Stimulated activated CD8-positive, alpha-beta memory T cell treated with anti-CD3 and anti-CD28 coated beads, Interleukin-4, amount 100 ng/mL, for 48 hours (primary cell): ENCODE results near the gene SFPQ.
"Not testable (repeated sequence)": the region's sequence is repeated elsewhere in the genome, so short reads cannot be mapped to it uniquely, and the experiment has no call there.

Experiments used
- DNase-seq: peaks from one replicate; pipeline ENCODE4 v3.0.0-alpha.2; 2020

The SFPQ gene

DNA sequence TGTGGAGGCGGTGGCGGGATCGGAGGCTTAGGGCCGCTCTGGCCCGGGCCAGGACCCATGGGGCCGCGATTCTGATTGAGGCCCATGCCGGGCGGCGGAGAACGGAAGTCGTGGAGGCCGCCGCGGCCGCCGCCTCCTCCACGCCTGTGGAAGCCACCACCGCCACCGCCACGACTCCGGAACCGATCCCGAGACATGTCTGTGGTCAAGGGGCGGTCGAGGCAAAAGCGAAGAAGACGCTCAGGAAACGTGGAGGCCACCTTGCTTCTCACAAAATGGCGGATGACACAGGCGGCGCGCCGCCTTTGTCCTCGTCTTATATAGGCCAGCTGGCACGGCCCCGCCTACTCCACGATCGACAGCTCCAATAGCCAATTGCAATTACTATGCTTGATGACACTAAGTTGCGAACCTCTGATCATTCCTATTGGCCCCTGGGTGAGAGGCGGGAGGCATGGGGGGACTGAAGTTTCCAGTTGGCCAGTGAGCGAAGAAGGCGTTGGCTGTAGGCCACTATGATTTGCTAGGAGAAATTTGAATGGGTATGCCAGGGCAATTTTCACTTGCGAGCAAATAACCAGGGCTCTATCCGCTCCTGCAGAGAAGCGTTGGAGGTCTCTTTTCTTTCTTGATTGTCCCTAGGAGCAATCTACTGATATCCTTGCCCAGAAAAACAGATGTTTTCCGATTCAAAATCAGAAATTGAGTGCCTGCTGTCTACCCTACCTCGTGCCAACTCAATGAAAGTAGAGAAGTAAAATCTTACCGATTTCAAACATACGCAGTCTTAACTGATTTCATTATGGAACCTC, at the start of gene SFPQ:
SFPQ (minus strand) TSS at position 293 of the 812 bp plus-strand sequence; CDS start at position 197, 96 bp downstream.
- DNase-seq: peak; percentile 99

- DNase-seq: not testable (repeated sequence)
Measured at GRCh38 chr1:35236772-35237171, 43.8 kb upstream of the SFPQ start.

DNA sequence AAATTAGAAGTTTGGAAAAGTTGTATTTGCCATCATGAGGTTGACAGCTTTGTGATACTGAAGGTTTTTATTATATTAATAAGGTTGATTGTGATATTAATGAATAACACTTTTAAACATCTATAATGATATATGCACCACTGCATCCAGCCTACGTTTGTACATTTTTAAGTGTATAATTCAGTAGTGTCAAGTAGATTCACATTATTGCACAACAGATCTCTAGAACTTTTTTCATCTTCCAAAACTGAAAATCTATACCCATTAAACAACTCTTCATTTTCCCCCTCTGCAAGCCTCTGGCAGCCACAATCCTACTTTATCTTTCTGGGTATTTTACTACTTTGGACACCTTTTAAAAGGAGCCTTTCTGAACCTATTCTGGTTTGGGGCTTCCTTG, 38.3 kb upstream of the SFPQ start:
- DNase-seq: no peak

DNA sequence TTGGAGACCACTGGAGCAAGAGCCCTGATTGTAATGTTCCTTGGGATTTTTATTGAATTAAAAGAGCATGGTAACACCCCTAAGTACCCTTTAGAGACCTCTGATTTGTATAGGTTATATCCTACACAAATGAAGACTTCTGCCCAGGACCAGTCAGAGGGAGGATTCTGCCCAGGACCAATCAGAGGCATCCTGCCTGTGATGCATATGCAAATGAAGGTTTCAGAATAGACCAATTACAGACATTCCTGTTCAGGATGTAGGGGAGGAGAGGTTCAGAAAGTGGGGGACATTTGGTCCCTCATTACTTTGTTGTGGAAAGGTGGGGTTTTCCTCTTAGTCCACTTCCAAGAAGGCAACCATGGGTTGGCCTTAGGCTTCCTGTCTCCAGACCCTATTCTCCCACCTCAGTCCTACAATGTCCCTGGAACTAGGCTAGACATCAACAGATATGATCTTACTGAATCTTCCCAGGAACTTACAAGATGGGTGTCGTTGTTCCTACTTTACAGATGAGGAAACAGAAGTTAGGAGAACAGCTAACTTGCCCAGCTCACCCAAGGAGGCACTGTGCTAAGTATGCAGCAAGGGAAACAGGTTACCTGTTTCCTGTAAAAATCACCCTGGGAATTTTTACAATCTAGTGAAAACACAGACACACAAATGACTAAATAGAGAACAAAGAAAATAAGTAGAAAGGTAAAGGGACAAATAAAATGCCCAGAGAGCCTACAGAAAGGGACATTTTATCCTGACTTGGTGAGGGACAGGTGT, 36.8 kb upstream of the SFPQ start:
- no peak for DNase-seq

DNA sequence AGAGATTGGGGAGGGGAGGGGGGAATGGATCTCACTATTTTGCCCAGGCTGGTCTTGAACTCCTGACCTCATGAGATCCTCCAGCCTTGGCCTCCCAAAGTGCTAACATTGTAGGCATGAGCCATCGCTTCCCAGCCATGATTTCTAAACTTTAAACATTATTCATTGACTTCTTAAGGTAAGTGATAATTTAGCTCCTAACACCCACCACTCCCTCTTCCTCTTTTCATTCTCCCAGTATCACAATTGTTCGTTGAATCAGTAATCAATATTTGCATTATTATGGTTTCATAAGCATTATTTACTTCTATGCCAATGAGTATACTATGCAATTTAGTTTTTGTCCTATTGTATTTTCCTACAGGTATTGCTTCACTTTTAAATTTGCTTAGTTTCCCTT, 33.6 kb upstream of the SFPQ start:
- no peak for DNase-seq

- DNase-seq: no peak
Measured at GRCh38 chr1:35223084-35223630, 30.2 kb upstream of the SFPQ start.

GRCh38 chr1:35222322-35223083, 29.6 kb upstream of the SFPQ start:
- no peak for DNase-seq

DNA sequence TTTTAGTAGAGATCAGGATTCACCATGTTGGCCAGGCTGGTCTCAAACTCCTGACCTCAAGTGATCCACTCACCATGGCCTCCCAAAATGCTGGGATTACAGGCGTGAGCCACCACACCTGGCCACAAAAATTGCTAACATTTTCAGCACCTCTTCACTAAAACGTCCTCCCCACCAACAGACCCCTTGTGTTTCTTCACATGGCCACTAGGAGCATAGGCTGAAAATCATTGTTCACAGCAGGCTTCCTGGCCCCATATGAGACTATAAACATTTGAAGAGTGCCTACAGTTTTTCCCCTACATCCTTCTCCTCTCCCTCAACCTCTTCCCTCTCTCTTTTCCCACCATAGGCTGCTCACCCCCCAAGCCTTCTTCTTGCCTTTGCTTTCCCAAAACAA, 28.0 kb upstream of the SFPQ start:
- no peak for DNase-seq

- no peak for DNase-seq
Measured at GRCh38 chr1:35215346-35215745, 22.4 kb upstream of the SFPQ start.

GRCh38 chr1:35211120-35211414, 18.1 kb upstream of the SFPQ start:
- no peak for DNase-seq

GRCh38 chr1:35210321-35211119, 17.6 kb upstream of the SFPQ start:
- DNase-seq: no peak

GRCh38 chr1:35203295-35203694, 10.3 kb upstream of the SFPQ start:
- no peak for DNase-seq

- peak; percentile 73 for DNase-seq
Measured at GRCh38 chr1:35202048-35202719, 9.2 kb upstream of the SFPQ start.

GRCh38 chr1:35201631-35202030, 8.7 kb upstream of the SFPQ start:
- no peak for DNase-seq

DNA sequence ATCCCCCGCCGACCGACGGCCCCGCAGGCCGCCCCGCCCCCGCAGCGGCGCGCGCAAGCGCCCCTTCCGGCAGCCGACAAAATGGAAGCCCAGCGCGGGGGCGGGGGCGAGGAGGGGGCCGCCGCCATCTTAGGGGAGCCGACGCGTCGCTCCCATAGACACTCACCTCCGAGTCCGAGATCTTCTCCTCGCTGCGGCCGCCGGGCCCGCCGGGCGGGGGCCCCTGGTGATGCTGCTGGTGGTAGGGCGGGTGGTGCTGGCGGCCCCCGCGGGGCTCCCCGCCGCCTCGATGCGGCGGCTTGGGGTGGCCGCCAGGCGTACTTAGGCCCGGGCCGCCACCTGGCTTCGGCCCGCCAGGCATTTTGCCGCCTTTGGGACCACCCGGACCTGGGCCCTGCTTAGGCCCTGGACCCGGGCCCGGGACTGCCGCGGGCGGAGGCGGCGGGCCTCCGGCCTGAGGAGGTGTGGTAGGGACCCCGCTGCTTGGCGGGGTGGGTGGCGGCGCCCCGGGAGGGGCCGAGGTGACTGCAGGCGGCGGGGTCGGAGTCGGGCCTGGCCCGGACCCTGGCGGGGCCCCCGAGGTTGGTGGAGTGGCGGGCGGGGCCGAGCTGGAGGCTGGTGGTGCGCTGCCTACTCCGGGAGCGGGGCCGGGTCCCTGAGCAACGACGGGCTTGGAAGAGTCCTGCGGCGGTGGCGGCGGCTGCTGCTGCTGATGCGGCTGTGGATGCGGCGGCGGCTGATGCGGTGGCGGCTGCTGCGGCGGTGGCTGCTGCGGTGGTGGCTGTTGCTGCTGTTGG, 691 bp downstream of the SFPQ start:
- peak; percentile 93 for DNase-seq

DNA sequence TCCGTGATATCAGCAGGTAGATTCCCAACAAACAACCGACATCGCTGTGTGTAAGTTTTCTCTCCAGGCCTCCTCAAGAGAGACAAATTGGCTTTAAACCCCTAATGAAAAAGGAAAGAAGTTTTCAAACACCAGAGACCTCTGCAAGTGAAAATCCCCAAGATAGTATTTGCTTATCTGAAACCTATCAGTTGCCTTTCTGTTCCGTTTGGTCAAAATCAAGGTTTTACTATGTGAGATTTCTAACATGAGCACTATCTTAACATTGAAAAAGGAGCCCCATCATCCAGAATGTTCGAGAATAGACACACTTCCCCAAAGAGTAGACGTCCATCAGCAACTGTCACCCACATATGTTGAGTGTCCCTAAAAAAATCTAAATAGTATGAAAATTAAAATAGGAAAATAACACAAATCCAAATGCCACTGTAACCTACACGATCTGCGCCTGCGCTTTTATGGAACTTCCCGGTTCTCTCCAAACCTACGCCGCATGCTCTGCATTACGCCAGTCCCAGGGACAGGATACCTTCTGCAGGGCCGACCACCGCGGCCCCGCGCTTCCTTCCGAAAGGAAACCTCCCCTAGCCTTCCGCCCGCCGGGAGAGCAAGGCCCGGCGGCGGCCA, 1.4 kb downstream of the SFPQ start:
- DNase-seq: no peak

- no peak for DNase-seq
Measured at GRCh38 chr1:35190784-35191183, 2.2 kb downstream of the SFPQ start.

DNA sequence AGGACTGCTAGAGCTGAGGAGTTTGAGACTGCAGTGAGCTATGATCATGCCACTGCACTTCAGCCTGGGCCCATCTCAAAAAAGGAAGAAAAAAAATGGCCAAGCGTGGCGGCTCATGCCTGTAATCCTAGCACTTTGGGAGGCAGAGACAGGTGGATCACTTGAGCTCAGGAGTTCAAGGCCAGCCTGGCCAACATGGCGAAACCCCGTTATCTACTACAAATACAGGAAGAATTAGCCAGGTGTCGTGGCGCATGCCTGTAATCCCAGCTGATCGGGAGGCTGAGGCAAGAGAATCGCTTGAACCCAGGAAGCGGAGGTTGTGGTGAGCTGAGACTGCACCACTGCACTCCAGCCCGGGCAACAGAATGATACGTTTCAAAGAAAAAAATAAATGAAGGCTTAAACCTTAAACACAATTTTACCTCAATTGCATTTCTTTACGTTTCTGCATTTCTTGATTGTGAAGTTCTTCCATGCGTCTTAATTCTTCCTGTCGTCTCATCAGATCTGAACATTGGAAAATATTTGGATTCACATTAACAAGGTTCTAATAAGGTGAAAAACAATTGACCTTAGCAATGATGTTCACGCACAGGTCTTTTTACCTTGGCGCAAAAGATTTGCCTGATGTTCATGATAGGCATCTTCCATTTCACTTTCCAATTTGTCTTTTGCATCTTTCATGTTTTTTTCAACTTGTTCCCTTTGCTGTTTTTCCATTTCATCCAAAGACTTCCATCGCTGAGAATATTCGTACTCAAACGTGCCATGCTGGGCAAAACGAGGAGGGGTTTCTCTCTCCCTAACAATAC, 4.2 kb downstream of the SFPQ start:
- no peak for DNase-seq

GRCh38 chr1:35187816-35188342, 5.1 kb downstream of the SFPQ start:
- DNase-seq: no peak
